Measurements from ENCODE around the gene OSTM1.
A peak's percentile ranks its signal among the peaks of the same experiment; 100 is the strongest.

Gene OSTM1

GRCh38 chr6:108074359-108075144, at the start of gene OSTM1:
OSTM1 (minus strand) TSS chr6:108074741; CDS start chr6:108074651, 90 bp downstream.
- peak; percentile 96 for DNase-seq

GRCh38 chr6:108123946-108124345, 49.4 kb upstream of the OSTM1 start:
- peak; percentile 39 for DNase-seq

GRCh38 chr6:108123481-108123929, 49.0 kb upstream of the OSTM1 start:
- DNase-seq: peak; percentile 52

GRCh38 chr6:108121612-108122011, 47.1 kb upstream of the OSTM1 start:
- DNase-seq: no peak

- DNase-seq: peak; percentile 88
Observed at GRCh38 chr6:108120311-108120710, 45.8 kb upstream of the OSTM1 start.

GRCh38 chr6:108119769-108120141, 45.2 kb upstream of the OSTM1 start:
- DNase-seq: peak; percentile 73

GRCh38 chr6:108118810-108119768, 44.5 kb upstream of the OSTM1 start:
- DNase-seq: peak; percentile 77

- DNase-seq: no peak
Observed at GRCh38 chr6:108118359-108118724, 43.8 kb upstream of the OSTM1 start.

- peak; percentile 82 for DNase-seq
Observed at GRCh38 chr6:108117427-108118358, 43.2 kb upstream of the OSTM1 start.

GRCh38 chr6:108116546-108117426, 42.2 kb upstream of the OSTM1 start:
- peak; percentile 59 for DNase-seq

GRCh38 chr6:108115598-108116058, 41.1 kb upstream of the OSTM1 start:
- DNase-seq: peak; percentile 75

- peak; percentile 89 for DNase-seq
Observed at GRCh38 chr6:108114841-108115597, 40.5 kb upstream of the OSTM1 start.

- peak; percentile 86 for DNase-seq
Observed at GRCh38 chr6:108113557-108114519, 39.3 kb upstream of the OSTM1 start.

GRCh38 chr6:108108374-108108773, 33.8 kb upstream of the OSTM1 start:
- no peak for DNase-seq

GRCh38 chr6:108107102-108107501, 32.6 kb upstream of the OSTM1 start:
- DNase-seq: no peak

GRCh38 chr6:108106694-108107093, 32.2 kb upstream of the OSTM1 start:
- DNase-seq: no peak

- DNase-seq: no peak
Observed at GRCh38 chr6:108106261-108106660, 31.7 kb upstream of the OSTM1 start.

- no peak for DNase-seq
Observed at GRCh38 chr6:108105571-108105970, 31.0 kb upstream of the OSTM1 start.

GRCh38 chr6:108102965-108103364, 28.4 kb upstream of the OSTM1 start:
- DNase-seq: no peak

Data from retina (tissue), 1 donor.